ENCODE measurements around the gene SMTNL1. TPM values are rescaled to one million over a fixed set of nuclear protein-coding genes. Genes with fewer than 3 reads are reported as not detected.

SMTNL1 gene
- total and polyA plus RNA-seq, 9 of the 15 experiments (the other 6 are each of a cell fraction or from before 2014, with no cell fraction given), result not detected

GRCh38 chr11:57515332-57516060 is 21.9 kb upstream of the SMTNL1 start, which contains the start of gene SLC43A1 (continued):
- TF ChIP-seq NR3C1 (CRISPR knock-in tag; IDR thresholded peaks at IDR 0.05), result 0 out of 2 replicates have a peak, but pooled peaks have one; percentile 37
- TF ChIP-seq C11orf30 (IDR thresholded peaks at IDR 0.05; ENCODE audit: low read depth), result no peak
- no peak for TF ChIP-seq KLF16 (IDR thresholded peaks at IDR 0.05)
- peak; percentile 77 for TF ChIP-seq POLR2A (conservative IDR thresholded peaks at IDR 0.05)
- TF ChIP-seq ZFX (CRISPR knock-in tag; IDR thresholded peaks at IDR 0.05), result peak; percentile 71
- peak; percentile 62; the same call in 1 of the 2 replicates for TF ChIP-seq FOXP1 (CRISPR knock-in tag; IDR thresholded peaks at IDR 0.05)
- TF ChIP-seq ZNF239 (CRISPR knock-in tag; IDR thresholded peaks at IDR 0.05), result no peak
- no peak for TF ChIP-seq FOS (IDR thresholded peaks at IDR 0.05; ENCODE audit: extremely low read depth, insufficient read length)
- TF ChIP-seq NFATC3 (IDR thresholded peaks at IDR 0.05), result no peak
- TF ChIP-seq MGA (IDR thresholded peaks at IDR 0.05), result no peak; the same call in 1 of the 2 replicates
- peak; percentile 14; the same call in 1 of the 2 replicates for TF ChIP-seq BCOR (IDR thresholded peaks at IDR 0.05)
- TF ChIP-seq MYBL2 (IDR thresholded peaks at IDR 0.05; ENCODE audit: low read depth), result no peak
- TF ChIP-seq MYBL2 (CRISPR knock-in tag; IDR thresholded peaks at IDR 0.05; ENCODE audit: borderline replicate concordance), result no peak
- no peak for TF ChIP-seq IFI16 (CRISPR knock-in tag; IDR thresholded peaks at IDR 0.05)
- TF ChIP-seq, protein P1, sequence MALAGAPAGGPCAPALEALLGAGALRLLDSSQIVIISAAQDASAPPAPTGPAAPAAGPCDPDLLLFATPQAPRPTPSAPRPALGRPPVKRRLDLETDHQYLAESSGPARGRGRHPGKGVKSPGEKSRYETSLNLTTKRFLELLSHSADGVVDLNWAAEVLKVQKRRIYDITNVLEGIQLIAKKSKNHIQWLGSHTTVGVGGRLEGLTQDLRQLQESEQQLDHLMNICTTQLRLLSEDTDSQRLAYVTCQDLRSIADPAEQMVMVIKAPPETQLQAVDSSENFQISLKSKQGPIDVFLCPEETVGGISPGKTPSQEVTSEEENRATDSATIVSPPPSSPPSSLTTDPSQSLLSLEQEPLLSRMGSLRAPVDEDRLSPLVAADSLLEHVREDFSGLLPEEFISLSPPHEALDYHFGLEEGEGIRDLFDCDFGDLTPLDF (CRISPR knock-in tag; IDR thresholded peaks at IDR 0.05), result no peak
- no peak for TF ChIP-seq ZNF282 (CRISPR knock-in tag; IDR thresholded peaks at IDR 0.05)

Measured in K562 (cell line).